COLO829 (cell line): Measurements from ENCODE around the gene TMEM170A.
"Not testable (repeated sequence)": the region's sequence is repeated elsewhere in the genome, so short reads cannot be mapped to it uniquely, and the experiment has no call there.

Source experiments
- DNase-seq: peaks from one replicate; pipeline ENCODE4 v3.0.0; 2012; ENCODE audit warnings: low spot score

Gene TMEM170A

DNA sequence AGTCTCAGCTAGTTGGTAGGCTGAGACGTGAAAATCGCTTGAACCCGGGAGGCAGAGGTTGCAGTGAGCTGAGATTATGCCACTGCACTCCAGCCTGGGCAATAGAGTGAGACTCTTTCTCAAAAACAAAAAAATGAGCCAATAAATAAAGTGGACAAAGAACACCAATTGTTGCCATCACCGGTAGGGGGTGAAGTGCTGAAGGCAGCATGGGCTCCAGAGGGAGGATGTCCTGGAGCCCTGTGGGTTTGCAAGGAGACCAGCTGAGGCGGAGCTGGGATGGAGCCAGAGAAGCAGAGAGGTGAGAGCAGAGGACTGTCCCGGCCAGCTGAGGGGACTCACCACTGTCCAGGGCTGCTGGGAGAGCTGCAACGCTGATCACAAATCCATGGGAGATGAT, 17.0 kb upstream of the TMEM170A start:
- no peak for DNase-seq

DNA sequence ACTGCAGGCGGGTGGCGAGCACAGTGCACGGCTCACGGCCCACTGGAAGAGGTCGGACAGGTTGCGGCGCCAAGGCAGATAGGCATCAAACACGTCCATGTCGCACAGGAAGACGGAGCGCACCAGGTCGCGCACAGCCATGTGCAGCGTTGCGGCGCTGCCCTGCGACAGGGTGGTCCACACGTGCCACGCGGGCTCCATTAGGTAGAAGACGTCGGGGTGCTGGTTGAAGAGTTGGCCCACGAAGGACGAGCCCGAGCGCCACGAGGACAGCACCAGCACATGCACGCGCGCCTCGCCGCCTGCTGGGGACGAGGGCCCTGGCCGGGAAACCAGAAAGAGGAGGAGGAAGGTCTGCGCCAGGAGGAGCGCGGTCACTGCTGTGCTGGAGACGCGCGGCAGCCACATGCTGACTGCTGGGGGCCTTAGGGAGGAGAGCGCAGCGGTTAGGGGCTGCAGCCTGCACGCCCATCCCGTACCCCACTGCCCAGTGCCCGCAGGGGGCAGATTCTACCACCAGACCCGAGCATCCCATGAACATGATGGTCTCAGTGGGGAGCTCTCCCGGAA, 15.0 kb upstream of the TMEM170A start:
- no peak for DNase-seq

DNA sequence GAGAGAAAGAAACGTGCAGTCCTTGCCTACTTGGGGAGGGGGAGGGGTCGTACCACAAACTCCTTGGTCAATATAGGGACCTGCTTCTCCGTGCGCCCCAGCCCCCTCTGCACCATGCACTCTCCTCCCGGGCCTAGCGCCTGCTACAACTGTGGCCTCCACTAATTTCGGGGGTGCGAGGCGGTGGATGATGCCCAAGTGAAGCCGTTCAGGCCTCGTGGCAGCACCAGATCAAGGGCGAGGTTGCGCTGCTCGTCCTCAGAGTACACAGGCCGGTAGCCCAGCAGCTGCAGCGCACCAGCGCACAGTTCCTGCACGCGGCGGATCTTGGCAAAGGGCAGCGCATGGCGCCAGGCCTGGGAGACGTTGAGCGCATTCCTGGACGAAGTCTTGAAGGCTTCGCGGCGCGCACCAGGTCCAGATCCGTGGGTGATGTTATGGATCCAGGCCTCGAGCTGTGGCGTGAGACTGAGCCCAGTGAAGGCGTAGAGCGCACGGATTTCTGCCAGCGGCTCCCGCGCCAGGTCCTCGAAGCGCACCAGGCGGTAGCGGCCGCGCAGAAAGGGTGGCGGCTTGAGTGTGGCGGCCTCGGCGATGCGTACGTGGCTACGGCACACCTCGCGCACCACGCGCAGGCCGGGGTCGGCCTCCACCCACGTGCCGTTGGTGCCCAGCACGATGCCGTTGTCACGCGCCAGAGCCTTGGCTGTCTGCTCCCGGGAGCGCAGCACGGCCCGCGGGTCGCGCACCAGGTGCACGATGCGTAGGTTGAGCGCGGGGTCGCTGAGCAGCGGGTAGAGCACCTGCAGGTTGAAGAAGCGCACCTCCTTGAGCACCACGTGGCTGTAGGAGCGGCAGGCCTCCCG, 14.2 kb upstream of the TMEM170A start:
- no peak for DNase-seq

DNA sequence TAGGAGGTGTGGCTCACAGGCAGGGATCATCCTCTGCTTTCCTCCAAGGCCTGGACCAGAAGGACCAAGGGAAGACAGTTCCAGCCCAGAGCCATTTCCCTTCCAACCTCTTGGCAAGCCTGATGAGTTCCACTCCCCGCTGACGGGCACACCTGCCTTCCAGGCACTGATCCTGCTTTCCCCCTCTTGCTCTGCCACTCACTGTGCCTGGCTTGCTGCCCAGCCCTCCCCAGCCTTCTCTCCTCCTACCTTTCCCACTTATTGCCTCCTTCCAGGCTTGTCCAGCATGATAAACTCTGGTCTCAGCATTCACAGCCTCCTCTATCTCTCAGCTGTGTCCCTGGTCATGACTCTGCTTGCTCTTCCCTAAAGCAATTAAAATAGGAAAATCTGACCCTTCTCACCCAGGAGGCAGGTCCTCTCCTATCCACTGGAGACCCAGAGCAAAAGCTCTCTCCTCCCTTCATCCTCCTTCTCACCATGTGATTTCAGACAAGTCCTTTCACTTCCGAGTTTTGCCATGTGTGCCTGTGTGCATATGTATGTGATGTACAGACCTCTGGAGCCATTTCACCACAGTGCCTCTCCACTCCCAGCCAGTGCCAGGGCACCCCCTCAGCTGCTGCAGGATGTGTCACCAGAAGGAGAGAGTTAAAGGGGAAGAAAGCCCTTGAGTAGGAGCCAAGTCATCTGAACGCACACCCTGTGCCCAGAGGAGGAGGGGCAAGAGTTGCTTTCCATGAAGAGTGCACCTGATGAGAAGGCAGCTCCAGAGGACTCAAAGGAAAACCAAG, 13.4 kb upstream of the TMEM170A start:
- no peak for DNase-seq

DNA sequence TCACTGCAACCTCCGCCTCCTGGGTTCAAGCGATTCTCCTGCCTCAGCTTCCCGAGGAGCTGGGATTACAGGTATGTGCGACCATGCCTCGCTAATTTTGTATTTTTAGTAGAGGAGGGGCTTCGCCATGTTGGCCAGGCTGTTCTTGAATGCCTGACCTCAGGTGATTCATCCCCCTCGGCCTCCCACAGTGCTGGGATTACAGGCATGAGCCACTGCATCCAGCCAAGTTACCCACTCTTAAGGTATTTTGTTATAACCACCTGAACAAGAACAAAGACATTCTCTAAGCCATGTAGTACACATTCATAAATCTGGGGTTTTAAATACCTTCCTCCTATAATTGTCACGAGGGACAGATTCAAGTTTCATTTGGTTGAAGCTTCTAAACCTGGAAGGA, 12.3 kb upstream of the TMEM170A start:
- no peak for DNase-seq

DNA sequence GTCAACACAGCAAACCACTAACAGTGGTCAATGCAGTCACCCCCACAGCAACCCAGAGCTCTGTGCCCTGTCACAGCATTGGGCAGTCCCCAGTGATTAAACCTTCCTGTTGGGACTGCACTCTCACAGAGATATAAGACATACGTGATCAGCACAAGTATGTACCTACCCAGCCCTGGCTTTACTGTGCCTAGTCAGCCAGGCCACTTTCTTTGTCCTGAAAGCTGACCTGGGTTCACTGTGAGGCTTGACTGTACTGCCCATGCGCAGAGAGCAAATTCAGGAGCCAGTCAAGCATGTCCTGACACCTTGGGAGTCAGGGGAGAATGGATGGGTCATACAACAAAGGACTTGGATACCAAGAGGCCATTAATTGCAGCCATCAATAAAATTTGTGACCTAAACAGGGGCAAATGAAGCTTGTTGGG, 10.9 kb upstream of the TMEM170A start:
- DNase-seq = no peak

DNA sequence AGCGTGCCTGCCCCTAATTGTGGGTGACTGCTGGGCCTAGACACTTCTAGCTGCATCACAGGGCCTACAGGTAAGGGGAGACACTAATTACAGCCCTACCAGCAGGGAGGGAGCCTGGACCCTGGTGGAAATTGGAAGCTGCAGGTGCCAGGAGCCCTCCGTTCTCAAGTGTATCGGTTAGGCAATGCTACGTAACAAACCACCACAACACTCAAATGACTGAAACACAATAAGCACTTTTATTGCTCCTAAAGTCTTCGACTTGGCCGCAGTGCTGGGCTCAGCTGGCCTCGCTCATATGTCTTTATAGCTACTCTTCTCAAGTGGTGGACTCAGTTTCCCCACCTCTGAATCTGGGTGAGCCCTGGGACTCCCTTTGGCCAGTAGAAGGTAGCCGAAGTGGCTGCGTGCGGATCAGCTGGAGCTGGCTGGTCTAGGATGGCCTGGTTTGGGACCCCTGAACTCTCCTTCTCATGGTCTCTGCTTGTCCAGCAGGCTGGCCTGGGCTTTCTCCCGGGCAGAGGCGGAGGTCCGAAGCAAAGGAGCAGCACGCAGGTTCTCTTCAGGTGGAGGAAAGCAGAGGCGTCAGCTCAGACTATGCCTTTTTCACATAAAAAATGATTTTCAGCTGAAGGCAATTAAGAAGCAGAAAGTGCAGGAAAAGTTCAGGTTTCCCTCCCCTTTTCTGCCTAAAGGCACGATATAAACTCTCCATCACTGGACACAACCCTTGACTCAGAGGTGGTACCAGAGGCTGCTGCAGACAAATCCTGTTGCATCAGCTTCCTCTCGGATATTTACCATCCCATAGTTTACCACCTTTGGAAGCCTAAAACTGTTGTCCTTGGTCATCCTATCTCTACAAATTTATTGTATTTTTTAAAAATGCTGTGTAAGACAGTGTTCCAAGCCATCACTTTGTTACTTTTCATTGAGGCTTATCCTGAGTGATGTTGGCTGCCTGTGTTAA, 8.7 kb upstream of the TMEM170A start:
- no peak for DNase-seq

DNA sequence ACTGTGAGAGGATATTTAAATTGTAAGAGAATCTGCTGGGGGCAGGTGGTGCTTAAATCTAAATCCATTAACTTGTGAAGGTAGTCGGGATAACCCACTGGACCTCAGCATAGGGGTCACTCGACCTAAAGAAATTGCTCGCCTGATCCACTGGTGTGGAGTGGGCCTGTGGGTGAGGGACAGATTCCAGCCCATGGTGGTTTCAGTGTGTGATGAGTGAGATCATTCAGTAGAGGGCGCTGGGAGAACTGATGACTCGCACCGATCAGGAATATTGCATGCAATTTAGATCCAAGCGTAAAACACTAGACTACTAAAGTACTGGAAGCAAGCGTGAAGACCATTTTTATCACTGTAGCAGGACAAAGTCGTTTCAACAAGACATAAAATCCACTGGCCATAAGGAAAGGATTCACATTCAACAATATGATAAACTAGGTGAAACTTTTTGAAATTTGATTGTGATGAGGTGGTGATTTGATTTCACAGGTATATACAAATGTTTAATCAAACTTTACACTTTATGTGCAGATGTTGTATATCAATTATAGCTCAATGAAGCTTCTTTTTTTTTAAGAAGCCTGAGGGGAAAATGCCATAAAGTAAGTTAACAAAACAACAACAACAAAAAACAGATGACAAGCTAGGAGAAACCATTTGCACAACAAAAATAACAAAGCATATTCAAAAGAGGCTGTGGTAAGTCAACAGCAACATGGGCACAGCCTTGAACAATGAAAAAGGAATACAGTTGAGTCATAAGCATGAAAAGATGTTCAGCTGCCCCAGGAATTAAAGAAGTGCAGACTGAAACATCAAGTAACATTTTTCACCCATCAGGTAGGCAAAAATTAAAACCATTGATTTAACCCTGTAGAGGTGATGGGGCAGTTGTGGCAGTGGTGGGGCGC, 7.5 kb upstream of the TMEM170A start:
- DNase-seq = peak; percentile 63

DNA sequence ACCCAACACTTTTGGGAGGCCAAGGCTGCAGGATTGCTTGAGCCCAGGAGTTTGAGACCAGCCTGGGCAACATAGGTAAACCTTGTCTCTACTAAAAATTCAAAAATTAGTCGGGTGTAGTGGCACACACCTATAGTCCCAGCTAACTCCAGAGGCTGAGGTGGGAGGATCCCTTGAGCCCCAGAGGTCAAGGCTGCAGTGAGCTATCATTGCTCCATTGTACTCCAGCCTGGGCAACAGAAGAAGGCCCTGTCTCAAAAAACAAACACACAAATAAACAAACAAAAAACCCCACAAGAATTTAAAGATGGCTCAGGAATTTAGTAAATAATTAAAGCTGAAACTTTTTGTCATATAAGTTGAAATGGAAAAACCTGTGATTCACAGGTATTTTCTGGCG, 2.3 kb upstream of the TMEM170A start:
- DNase-seq = no peak

DNA sequence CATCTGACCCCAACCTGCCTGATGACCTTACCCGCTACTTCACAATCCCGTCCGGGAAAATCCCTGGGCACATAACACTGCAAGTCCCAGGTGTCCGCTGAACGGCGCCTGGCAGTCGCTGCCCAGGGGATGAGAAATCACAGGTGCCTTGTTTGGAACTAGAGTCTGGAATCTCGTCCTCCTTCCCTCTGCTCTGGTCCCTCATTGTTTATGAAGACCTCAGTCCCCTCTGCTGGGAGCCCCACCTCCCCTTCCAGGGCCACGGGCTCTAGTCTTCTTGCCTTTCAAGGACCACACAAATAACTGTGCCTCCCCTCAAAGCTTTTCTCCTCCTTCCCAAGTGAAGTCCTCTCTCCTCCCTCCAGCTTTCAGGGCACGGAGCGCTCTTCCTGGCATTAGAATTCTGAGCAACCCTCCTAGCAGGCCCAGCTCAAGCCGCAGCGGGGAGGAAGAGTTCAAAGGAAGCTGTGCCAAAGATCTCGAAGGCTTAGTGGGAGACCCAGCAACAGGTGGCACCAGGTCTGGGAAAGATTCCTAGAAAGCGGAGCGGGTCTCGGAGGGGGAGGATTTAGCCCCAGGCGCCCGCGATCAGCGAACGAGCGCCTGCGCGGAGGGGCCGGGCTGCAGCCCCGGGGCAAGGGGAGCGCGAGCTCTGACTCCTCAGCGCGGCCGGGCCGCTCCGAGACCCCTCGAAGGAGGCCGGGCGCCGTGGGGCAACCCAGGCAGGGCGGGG, 934 bp downstream of the TMEM170A start:
- not testable (repeated sequence) for DNase-seq

DNA sequence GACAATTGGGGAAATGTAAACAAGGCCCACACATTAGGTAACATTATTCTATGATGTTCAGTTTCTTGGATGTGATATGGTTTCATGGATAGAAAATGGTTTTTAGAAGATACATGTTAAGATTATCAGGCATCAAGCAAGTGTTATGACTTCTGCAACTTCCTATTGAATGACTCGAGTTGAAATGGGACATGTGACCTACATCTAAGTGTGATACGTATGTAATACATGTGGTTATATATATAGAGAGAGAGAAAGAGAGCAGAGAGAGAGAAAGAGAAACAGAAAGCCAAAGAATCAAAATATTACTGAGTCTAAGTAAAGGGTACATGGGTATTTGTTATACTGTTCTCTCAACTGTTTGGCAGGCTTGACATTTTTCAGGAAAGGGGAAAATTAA, 1.7 kb downstream of the TMEM170A start:
- DNase-seq = no peak

DNA sequence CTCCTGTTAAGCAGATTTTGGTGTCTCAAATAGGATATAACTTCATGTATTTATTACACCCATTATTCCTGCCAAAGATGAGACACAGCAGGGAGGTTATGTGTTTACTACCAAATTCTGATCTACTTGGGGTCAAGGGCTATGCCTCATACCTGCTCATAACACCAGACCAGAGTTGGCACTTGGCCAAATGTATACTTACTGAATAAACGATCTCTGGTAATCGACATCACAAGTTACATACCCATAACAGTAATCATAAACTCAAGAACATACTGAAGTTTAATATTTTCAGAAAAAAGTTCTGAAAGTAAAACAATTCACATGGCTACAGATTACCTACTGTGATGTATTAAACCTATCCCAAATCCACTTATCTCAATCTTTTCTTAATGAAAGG, 2.9 kb downstream of the TMEM170A start:
- no peak for DNase-seq

DNA sequence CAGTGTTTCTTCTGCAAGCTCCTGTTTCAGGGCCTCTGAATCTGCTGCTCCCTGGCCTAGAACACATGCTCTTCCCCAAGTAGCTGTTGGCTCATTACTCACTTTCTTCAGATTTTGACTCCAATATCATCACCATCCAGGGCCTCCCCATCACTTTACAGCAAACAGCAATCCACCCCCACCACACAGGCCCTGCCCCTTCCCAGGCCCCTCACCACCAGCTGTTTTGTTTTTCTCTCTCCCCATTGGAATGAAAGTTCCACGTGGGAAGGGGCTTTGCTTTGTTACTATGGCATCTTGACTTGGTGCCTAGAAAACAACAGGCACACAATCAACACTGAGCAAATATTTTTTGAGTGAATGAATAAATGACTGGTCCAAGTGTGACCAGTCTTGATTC, 4.0 kb downstream of the TMEM170A start:
- no peak for DNase-seq

DNA sequence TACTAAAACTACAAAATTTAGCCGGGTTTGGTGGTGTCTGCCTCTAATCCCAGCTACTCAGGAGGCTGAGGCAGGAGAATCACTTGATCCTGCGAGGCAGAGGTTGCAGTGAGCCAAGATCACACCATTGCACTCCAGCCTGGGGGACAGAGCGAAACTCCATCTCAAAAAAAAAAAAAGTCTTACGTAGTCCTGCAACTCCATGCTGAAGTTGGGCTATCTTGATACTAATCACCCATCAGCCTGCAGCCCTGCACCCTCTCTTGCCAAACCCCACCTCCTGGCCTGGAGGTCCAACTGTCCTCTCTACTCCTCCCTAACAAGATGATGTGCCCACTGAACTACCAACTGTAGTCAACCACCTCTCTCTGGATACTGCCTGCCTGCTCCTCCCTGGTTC, 4.8 kb downstream of the TMEM170A start:
- no peak for DNase-seq

DNA sequence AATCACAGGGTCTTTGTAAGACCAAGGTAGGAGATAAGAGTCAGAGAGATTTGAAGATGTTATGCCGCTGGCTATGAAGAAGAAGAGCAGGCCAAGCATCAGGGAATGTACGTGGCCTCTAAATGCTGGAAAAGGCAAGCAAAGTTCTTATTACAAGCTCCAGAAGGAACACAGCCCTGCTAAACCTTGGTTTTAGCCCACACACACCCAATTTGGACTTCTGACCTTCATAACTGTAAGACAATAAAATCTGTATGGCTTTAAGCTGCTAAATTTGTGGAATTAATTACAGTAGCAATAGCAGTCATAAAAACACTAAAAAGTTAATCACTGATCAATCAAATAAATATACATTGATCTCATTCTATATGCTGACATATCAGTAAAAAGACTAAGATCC, 6.0 kb downstream of the TMEM170A start:
- no peak for DNase-seq

DNA sequence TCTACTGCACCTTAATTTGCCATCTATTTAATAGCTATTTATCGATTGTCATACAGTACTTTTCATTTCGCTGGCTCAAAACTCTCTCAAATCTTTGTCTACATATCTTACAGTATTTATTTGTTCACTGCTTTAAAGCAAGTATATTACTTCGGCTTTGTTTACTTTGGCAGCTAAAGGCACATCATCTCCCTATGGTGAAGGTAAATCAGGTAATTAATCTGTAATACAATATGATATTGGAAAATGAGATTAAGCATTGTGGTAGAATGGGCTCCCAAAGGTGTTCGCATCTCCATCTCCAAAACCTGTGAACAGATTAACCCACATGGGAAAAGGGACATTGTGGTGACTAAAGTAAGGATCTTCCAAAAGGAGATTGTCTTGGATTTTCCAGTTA, 6.5 kb downstream of the TMEM170A start:
- no peak for DNase-seq

DNA sequence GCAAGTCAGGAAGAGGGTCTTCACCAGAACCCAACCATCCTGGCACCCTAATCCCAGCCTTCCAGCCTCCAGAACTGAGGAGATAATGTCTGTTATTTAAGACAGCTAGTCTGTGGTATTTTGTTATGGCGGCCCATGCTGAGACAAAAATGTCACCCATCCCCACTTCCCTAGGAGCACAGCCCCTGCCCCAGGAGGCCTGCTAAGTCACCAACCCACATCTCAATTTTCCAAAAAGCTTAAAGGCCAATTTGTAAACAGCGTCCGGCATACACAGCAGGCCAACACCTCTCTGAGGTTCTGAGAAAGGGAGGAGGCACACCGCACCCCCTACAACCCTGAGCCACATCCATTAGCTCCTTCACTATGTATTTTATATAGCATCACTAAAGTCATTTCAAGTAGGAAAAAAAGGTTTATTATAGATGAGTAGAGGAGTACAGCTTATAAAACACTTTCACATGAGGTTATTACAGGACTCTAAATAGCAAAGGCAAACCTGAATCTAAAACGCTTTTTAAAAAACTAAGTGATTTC, 6.9 kb downstream of the TMEM170A start:
- DNase-seq = no peak

DNA sequence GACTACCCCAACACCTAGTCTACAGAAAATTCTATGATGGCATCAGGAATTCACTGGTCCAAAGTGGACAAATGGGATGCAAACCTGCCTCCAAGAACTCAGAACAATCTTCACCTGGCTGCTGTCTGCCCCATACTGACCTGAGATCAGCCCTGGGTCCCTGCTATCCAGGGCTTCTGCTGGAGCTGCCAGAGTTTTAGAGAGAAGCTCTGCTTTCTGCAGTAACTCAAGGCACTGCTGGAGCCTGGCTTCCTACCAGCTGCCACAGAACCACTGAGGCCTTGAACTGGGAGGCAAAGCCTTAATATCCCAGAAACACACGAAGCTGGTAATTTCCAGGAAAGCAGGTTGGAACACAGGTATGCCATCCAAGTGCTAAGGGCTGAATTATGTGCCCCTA, 7.5 kb downstream of the TMEM170A start:
- no peak for DNase-seq

DNA sequence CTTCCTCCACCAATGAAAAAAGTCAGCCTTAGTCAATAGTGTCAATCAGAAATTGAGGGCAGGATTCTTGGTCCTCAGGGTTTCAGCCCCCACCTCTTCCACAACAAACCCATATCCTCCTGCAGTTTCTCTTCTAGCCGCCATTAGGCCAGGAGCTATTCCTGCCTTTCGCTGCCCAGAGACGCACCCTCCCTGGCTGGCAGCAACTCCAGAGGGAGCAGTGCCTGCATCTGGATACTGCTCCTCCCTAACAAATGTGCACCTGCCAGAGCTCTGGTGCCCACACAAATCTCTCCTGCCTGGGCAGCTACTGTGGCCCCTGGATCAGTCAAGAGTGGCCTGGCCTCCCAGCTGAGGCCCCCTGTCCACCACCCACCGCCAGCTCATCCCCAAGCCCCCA, 8.0 kb downstream of the TMEM170A start:
- DNase-seq = not testable (repeated sequence)

DNA sequence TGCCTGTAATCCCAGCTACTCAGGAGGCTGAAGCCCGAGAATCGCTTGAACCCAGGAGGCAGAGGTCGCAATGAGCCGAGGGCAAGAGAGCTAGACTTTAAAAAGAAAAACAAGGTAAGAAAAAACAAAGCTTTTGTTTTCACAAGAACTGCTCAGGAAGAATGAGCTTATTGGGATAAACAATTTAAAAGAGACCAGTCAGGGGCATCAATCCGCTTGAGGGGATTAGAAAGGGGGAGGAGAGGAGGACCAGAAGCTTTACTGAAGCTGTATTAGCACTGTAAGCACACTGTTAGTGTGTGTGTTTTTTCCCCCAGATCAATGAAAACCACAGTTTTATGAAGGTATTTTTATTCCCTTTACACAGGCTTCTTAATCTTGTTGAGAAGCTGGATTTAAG, 8.8 kb downstream of the TMEM170A start:
- no peak for DNase-seq
